SH-SY5Y (cell line): ENCODE data around the gene ENAM.

Experiments used
- GATA2 ChIP-seq: IDR thresholded peaks from 2 replicates; pipeline ENCODE4 v1.6.1; 2011; ENCODE audit warnings: mild to moderate bottlenecking, low read depth, low read length
- GATA3 ChIP-seq: IDR thresholded peaks from 2 replicates; pipeline ENCODE4 v1.6.1; 2011; ENCODE audit warnings: low read depth, mild to moderate bottlenecking, low read length, moderate library complexity

Gene ENAM

GRCh38 chr4:70654605-70655011 lies 26.1 kb downstream of the ENAM start:
- TF ChIP-seq GATA3 (no peak), GATA2 (no peak)

- no peak for TF ChIP-seq GATA3
- no peak for TF ChIP-seq GATA2
Measured at GRCh38 chr4:70657326-70657725, 28.8 kb downstream of the ENAM start.

GRCh38 chr4:70658418-70658817 lies 29.9 kb downstream of the ENAM start:
- TF ChIP-seq GATA3 = no peak
- TF ChIP-seq GATA2 = no peak

- no peak for TF ChIP-seq GATA2
- TF ChIP-seq GATA3 = no peak
Measured at GRCh38 chr4:70660106-70660505, 31.6 kb downstream of the ENAM start.

GRCh38 chr4:70666369-70666768 lies 37.8 kb downstream of the ENAM start, which contains the start of gene JCHAIN:
Gene JCHAIN (minus strand): TSS chr4:70666508. CDS start chr4:70666490, 18 bp downstream.
- TF ChIP-seq GATA2 (no peak), GATA3 (no peak)

GRCh38 chr4:70667740-70668535 lies 39.4 kb downstream of the ENAM start:
- TF ChIP-seq GATA2 (no peak), GATA3 (no peak)

- TF ChIP-seq GATA2 (no peak), GATA3 (no peak)
Measured at GRCh38 chr4:70670332-70671014, 41.9 kb downstream of the ENAM start.

GRCh38 chr4:70671091-70671490 lies 42.5 kb downstream of the ENAM start:
- TF ChIP-seq GATA3 = no peak
- TF ChIP-seq GATA2 = no peak

GRCh38 chr4:70674191-70674590 lies 45.6 kb downstream of the ENAM start:
- TF ChIP-seq GATA2 = no peak
- no peak for TF ChIP-seq GATA3

- no peak for TF ChIP-seq GATA2
- no peak for TF ChIP-seq GATA3
Measured at GRCh38 chr4:70674731-70675130, 46.2 kb downstream of the ENAM start.

GRCh38 chr4:70676554-70677090 lies 48.1 kb downstream of the ENAM start:
- TF ChIP-seq GATA2 (no peak), GATA3 (no peak)

- TF ChIP-seq GATA3 (no peak), GATA2 (no peak)
Measured at GRCh38 chr4:70678383-70678999, 49.9 kb downstream of the ENAM start.

GRCh38 chr4:70680934-70681333 lies 52.4 kb downstream of the ENAM start:
- TF ChIP-seq GATA2 = no peak
- no peak for TF ChIP-seq GATA3

- TF ChIP-seq GATA3 (no peak), GATA2 (no peak)
Measured at GRCh38 chr4:70681704-70682103, 53.2 kb downstream of the ENAM start.

GRCh38 chr4:70687392-70687791 lies 58.8 kb downstream of the ENAM start:
- TF ChIP-seq GATA2 (no peak), GATA3 (no peak)
